H9 (cell line): ENCODE measurements around the gene NPAS3. TPM values are rescaled to one million over a fixed set of nuclear protein-coding genes. Genes with fewer than 3 reads are reported as not detected.

ENCODE experiments used
- DNase-seq: peaks from one replicate; pipeline ENCODE4 v3.0.0-alpha.2; 2017
- H2AFZ ChIP-seq: one replicate; pipeline ENCODE4 v1.6.1; 2013; ENCODE audit warnings: mild to moderate bottlenecking, low read length, control low read depth, moderate library complexity
- H2AK5ac ChIP-seq: 2 replicates; pipeline ENCODE4 v1.6.1; 2013; ENCODE audit warnings: low read length, control low read depth, mixed read lengths; ENCODE audit not compliant: insufficient read length
- H2BK120ac ChIP-seq: one replicate; pipeline ENCODE4 v1.6.1; 2013; ENCODE audit warnings: low read depth, mild to moderate bottlenecking, low read length, control low read depth, inconsistent platforms; ENCODE audit not compliant: poor library complexity, severe bottlenecking
- H2BK12ac ChIP-seq: 2 replicates; pipeline ENCODE4 v1.6.1; 2013; ENCODE audit warnings: low read length, control low read depth, mixed read lengths, low read depth; ENCODE audit not compliant: insufficient read length
- H2BK15ac ChIP-seq: 2 replicates; pipeline ENCODE4 v1.6.1; 2013; ENCODE audit warnings: low read depth, low read length, control low read depth
- H2BK20ac ChIP-seq: one replicate; pipeline ENCODE4 v1.6.1; 2013; ENCODE audit warnings: low read depth, mild to moderate bottlenecking, low read length, control low read depth, inconsistent platforms; ENCODE audit not compliant: poor library complexity, severe bottlenecking
- H2BK5ac ChIP-seq: 2 replicates; pipeline ENCODE4 v1.6.1; 2013; ENCODE audit warnings: low read length, control low read depth, mixed read lengths; ENCODE audit not compliant: insufficient read length
- H3K14ac ChIP-seq: 2 replicates; pipeline ENCODE4 v1.6.1; 2013; ENCODE audit warnings: low read length, control low read depth; ENCODE audit not compliant: insufficient read depth
- H3K18ac ChIP-seq: 2 replicates; pipeline ENCODE4 v1.6.1; 2013; ENCODE audit warnings: low read depth, mild to moderate bottlenecking, mixed read lengths, low read length, control low read depth; ENCODE audit not compliant: insufficient read length
- H3K23ac ChIP-seq: 2 replicates; pipeline ENCODE4 v1.6.1; 2013; ENCODE audit warnings: low read length, control low read depth, mixed read lengths, low read depth; ENCODE audit not compliant: insufficient read length
- H3K23me2 ChIP-seq: 2 replicates; pipeline ENCODE4 v1.6.1; 2013; ENCODE audit warnings: low read depth, mild to moderate bottlenecking, mixed read lengths, low read length, control low read depth; ENCODE audit not compliant: insufficient read length, poor library complexity, severe bottlenecking
- H3K27ac ChIP-seq: 2 replicates; pipeline ENCODE4 v1.5.1; 2013; ENCODE audit warnings: low read length, control low read depth, mixed read lengths, low read depth; ENCODE audit not compliant: insufficient read length
- H3K27me3 ChIP-seq: 2 replicates; pipeline ENCODE4 v1.6.1; 2013; ENCODE audit warnings: low read length, control low read depth, inconsistent platforms; ENCODE audit not compliant: insufficient read depth
- H3K4ac ChIP-seq: 2 replicates; pipeline ENCODE4 v1.6.1; 2013; ENCODE audit warnings: low read depth, mild to moderate bottlenecking, control low read depth, inconsistent platforms, low read length, moderate library complexity
- H3K4me1 ChIP-seq: 2 replicates; pipeline ENCODE4 v1.6.1; 2013; ENCODE audit warnings: low read length, control low read depth, inconsistent platforms; ENCODE audit not compliant: insufficient read depth
- H3K4me2 ChIP-seq: 2 replicates; pipeline ENCODE4 v1.6.1; 2013; ENCODE audit warnings: low read length, control low read depth, mixed read lengths; ENCODE audit not compliant: insufficient read length, insufficient read depth
- H3K56ac ChIP-seq: 2 replicates; pipeline ENCODE4 v1.6.1; 2013; ENCODE audit warnings: low read depth, mild to moderate bottlenecking, mixed read lengths, low read length, control low read depth; ENCODE audit not compliant: insufficient read length
- H3K79me1 ChIP-seq: 2 replicates; pipeline ENCODE4 v1.6.1; 2013; ENCODE audit warnings: low read depth, mild to moderate bottlenecking, moderate library complexity, low read length, control low read depth, inconsistent platforms; ENCODE audit not compliant: insufficient read depth, poor library complexity, severe bottlenecking
- H3K79me2 ChIP-seq: 2 replicates; pipeline ENCODE4 v1.6.1; 2013; ENCODE audit warnings: low read length, control low read depth, inconsistent platforms; ENCODE audit not compliant: insufficient read depth
- H3K9ac ChIP-seq: 2 replicates; pipeline ENCODE4 v1.6.1; 2013; ENCODE audit warnings: low read length, control low read depth, mixed read lengths; ENCODE audit not compliant: insufficient read length; ENCODE audit errors: extremely low read depth
- H3K9me3 ChIP-seq: one replicate; pipeline ENCODE4 v1.6.1; 2013; ENCODE audit warnings: low read depth, low read length, inconsistent platforms; ENCODE audit not compliant: control insufficient read depth
- H3T11ph ChIP-seq: one replicate; pipeline ENCODE4 v1.6.1; 2013; ENCODE audit warnings: mild to moderate bottlenecking, low read length, control low read depth, inconsistent platforms
- H4K20me1 ChIP-seq: one replicate; pipeline ENCODE4 v1.6.1; 2013; ENCODE audit not compliant: control insufficient read depth, insufficient read length, insufficient read depth
- H4K5ac ChIP-seq: 2 replicates; pipeline ENCODE4 v1.6.1; 2013; ENCODE audit warnings: low read depth, mild to moderate bottlenecking, mixed read lengths, low read length, control low read depth; ENCODE audit not compliant: insufficient read length
- H4K8ac ChIP-seq: replicated peaks from 2 replicates; pipeline ENCODE4 v1.6.1; 2013; ENCODE audit warnings: low read length, control low read depth, mixed read lengths, low read depth; ENCODE audit not compliant: insufficient read length
- H4K91ac ChIP-seq: 2 replicates; pipeline ENCODE4 v1.6.1; 2013; ENCODE audit warnings: low read depth, mild to moderate bottlenecking, moderate library complexity, mixed read lengths, low read length, control low read depth; ENCODE audit not compliant: insufficient read length
- H3K27ac Mint-ChIP-seq, 3 experiments: 2 replicates in 2 of 3; 3 replicates in 1 of 3; pipeline ENCODE4 v1.8.0; 2020 to 2021; ENCODE audit warnings: mixed read lengths in 3 of 3, mild to moderate bottlenecking in 1 of 3, moderate library complexity in 1 of 3
- H3K27me3 Mint-ChIP-seq: 2 replicates; pipeline ENCODE4 v1.8.0; 2021; ENCODE audit warnings: low read depth, mild to moderate bottlenecking, moderate library complexity, mixed read lengths
- H3K36me3 Mint-ChIP-seq, 3 experiments: 2 replicates in 2 of 3; 3 replicates in 1 of 3; pipeline ENCODE4 v1.8.0; 2020 to 2021; ENCODE audit warnings: low read depth in 3 of 3, mixed read lengths in 3 of 3; ENCODE audit not compliant: insufficient read depth in 1 of 3
- H3K4me1 Mint-ChIP-seq, 2 experiments: 2 replicates each; pipeline ENCODE4 v1.8.0; 2020; ENCODE audit warnings: mixed read lengths in 2 of 2
- H3K4me3 Mint-ChIP-seq, 2 experiments: 2 replicates in 1 of 2; 3 replicates in 1 of 2; pipeline ENCODE4 v1.8.0; 2020 to 2021; ENCODE audit warnings: mild to moderate bottlenecking in 2 of 2, mixed read lengths in 2 of 2, moderate library complexity in 1 of 2
- H3K9me3 Mint-ChIP-seq, 2 experiments: 2 replicates in 1 of 2; 3 replicates in 1 of 2; pipeline ENCODE4 v1.8.0; 2020; ENCODE audit warnings: mild to moderate bottlenecking in 2 of 2, mixed read lengths in 2 of 2, moderate library complexity in 1 of 2
- WGBS: extraction: QIAGEN DNeasy Blood & Tissue Kit; methylation state at CpG from one replicate; pipeline ENCODE4 v1.1.7; 2013; ENCODE audit warnings: missing lambda C conversion rate, low lambda C conversion rate, mixed read lengths; ENCODE audit not compliant: insufficient read length; ENCODE audit errors: extremely low coverage; 5-methylcytosine and 5-hydroxymethylcytosine counted together
- total RNA-seq: library from RNA; stranded (reverse); gene quantifications from 2 replicates; pipeline ENCODE4 v1.2.1, GENCODE V29; 2021
- TF ChIP-seq, protein P1 (sequence below): fragments of 200-600 bp; sonication (generic); conservative IDR thresholded peaks from 3 replicates; pipeline ENCODE4 v1.8.0; 2021; ENCODE audit warnings: antibody characterized with exemption, mild to moderate bottlenecking

NPAS3 gene
- total RNA-seq, 1 experiment from 2014 or later: 0.17 TPM

GRCh38 chr14:33610121-33610520, 671.4 kb downstream of the NPAS3 start:
- Mint-ChIP-seq H3K9me3 (no peaks in the 10 kb centered on the region), H3K27me3 (no peaks in the 10 kb centered on the region; the same call in 1 of the 2 replicates), H3K36me3 (no peaks in the 10 kb centered on the region), H3K27ac (no peak overlapping the region), H3K4me3 (no peak overlapping the region), H3K4me1 (peaks cover 16 to 23% of the 10 kb centered on the region in 2 experiments)
- Histone ChIP-seq H2AK5ac (no peak overlapping the region), H3K18ac (no peak overlapping the region), H3K56ac (no peak overlapping the region), H3K27me3 (no peaks in the 10 kb centered on the region), H3K79me2 (no peaks in the 10 kb centered on the region), H2BK20ac (no peak overlapping the region), H2BK120ac (no peak overlapping the region), H4K8ac (no peak overlapping the region), H3K4me2 (no peak overlapping the region), H3K79me1 (no peaks in the 10 kb centered on the region), H3K14ac (no peak overlapping the region), H2BK15ac (no peak overlapping the region), H4K5ac (no peak overlapping the region), H3K9me3 (no peaks in the 10 kb centered on the region), H3K4ac (no peak overlapping the region), H3K23me2 (no peaks in the 10 kb centered on the region), H4K20me1 (no peaks in the 10 kb centered on the region), H3K9ac (no peak overlapping the region), H3K27ac (no peak overlapping the region), H2AFZ (no peak overlapping the region), H2BK5ac (no peak overlapping the region), H4K91ac (no peak overlapping the region), H2BK12ac (no peak overlapping the region), H3K4me1 (no peaks in the 10 kb centered on the region), H3K23ac (no peak overlapping the region), H3T11ph (no peak overlapping the region)
- WGBS: no CpG with 5 or more reads among the region's 1 CpG
- no peak for DNase-seq
- TF ChIP-seq, protein P1, sequence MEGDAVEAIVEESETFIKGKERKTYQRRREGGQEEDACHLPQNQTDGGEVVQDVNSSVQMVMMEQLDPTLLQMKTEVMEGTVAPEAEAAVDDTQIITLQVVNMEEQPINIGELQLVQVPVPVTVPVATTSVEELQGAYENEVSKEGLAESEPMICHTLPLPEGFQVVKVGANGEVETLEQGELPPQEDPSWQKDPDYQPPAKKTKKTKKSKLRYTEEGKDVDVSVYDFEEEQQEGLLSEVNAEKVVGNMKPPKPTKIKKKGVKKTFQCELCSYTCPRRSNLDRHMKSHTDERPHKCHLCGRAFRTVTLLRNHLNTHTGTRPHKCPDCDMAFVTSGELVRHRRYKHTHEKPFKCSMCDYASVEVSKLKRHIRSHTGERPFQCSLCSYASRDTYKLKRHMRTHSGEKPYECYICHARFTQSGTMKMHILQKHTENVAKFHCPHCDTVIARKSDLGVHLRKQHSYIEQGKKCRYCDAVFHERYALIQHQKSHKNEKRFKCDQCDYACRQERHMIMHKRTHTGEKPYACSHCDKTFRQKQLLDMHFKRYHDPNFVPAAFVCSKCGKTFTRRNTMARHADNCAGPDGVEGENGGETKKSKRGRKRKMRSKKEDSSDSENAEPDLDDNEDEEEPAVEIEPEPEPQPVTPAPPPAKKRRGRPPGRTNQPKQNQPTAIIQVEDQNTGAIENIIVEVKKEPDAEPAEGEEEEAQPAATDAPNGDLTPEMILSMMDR: no peak
